WI38 (cell line): ENCODE data around the gene ETS1.

Experiments used
- H3K4me3 ChIP-seq: 2 replicates; pipeline ENCODE4 v1.5.1; 2011; ENCODE audit warnings: low read depth, mild to moderate bottlenecking, control low read depth, low read length
- TF ChIP-seq, protein P1 (sequence below): IDR thresholded peaks from 2 replicates; pipeline ENCODE4 v1.5.1; 2012; ENCODE audit warnings: low read depth, mild to moderate bottlenecking, control low read depth, low read length

The ETS1 gene

DNA sequence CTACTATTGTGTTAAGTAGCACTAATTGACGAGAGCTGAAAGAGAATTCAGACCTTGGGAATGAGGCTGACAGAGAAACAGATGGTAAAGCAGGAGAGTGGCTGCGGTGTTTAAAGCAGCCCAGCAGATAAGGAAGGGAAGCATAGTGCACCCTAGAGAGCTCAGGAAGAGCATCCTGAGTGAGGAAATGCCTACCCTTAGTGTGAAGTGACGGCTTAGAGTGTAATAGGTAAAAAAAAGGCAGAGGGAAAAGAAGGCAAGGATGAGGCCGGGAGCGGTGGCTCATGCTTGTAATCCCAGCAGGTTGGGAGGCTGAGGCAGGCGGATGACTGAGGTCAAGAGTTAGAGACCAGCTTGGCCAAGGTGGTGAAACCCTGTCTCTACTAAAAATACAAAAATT is 22.4 kb upstream of the ETS1 start:
- no peak overlapping the region for H3K4me3 ChIP-seq
- TF ChIP-seq, protein P1, sequence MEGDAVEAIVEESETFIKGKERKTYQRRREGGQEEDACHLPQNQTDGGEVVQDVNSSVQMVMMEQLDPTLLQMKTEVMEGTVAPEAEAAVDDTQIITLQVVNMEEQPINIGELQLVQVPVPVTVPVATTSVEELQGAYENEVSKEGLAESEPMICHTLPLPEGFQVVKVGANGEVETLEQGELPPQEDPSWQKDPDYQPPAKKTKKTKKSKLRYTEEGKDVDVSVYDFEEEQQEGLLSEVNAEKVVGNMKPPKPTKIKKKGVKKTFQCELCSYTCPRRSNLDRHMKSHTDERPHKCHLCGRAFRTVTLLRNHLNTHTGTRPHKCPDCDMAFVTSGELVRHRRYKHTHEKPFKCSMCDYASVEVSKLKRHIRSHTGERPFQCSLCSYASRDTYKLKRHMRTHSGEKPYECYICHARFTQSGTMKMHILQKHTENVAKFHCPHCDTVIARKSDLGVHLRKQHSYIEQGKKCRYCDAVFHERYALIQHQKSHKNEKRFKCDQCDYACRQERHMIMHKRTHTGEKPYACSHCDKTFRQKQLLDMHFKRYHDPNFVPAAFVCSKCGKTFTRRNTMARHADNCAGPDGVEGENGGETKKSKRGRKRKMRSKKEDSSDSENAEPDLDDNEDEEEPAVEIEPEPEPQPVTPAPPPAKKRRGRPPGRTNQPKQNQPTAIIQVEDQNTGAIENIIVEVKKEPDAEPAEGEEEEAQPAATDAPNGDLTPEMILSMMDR, result no peak

DNA sequence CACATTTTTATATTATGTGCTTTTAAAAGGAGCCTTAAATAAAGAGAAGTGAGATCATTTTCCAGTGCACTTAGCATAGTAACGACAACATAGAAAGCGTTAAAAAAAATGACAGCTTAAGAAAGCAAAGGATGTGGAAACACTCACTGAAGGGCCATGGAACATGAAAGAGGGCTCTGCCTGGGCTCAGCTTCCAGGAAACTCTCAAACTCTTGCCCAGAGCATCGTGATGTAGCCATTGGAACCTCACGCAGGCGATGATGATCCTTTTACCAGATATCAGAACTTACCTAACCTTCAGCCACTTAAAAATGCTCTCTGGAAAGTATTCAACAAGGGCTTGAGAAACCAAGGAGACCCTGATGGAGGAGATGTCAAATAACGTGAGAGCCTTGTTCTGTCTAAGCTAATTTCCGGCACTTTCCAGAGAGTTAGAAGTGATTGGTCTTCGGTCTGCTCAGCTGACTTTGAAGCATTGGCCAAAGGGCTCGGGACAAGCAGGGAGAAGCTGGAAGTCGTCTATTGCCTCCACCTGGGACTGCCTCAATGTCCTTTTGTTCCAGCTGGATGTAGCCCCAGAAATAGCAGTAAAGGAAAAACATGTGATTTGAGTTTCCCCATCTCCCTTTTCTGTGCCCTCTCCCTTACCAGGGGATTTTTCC is 21.5 kb upstream of the ETS1 start:
- TF ChIP-seq, protein P1, result no peak
- no peak overlapping the region for H3K4me3 ChIP-seq

GRCh38 chr11:128607819-128608218 is 20.5 kb upstream of the ETS1 start:
- TF ChIP-seq, protein P1, result no peak
- H3K4me3 ChIP-seq, result no peak overlapping the region

GRCh38 chr11:128604723-128605122 is 17.4 kb upstream of the ETS1 start:
- TF ChIP-seq, protein P1, result no peak
- no peak overlapping the region for H3K4me3 ChIP-seq

GRCh38 chr11:128603752-128604414 is 16.5 kb upstream of the ETS1 start:
- TF ChIP-seq, protein P1, result no peak
- H3K4me3 ChIP-seq, result no peak overlapping the region

GRCh38 chr11:128603003-128603696 is 15.8 kb upstream of the ETS1 start:
- TF ChIP-seq, protein P1, result no peak
- H3K4me3 ChIP-seq, result no peak overlapping the region

GRCh38 chr11:128599729-128600128 is 12.4 kb upstream of the ETS1 start:
- TF ChIP-seq, protein P1, result no peak
- no peak overlapping the region for H3K4me3 ChIP-seq
